ENCODE measurements around the gene SHE.

DNA sequence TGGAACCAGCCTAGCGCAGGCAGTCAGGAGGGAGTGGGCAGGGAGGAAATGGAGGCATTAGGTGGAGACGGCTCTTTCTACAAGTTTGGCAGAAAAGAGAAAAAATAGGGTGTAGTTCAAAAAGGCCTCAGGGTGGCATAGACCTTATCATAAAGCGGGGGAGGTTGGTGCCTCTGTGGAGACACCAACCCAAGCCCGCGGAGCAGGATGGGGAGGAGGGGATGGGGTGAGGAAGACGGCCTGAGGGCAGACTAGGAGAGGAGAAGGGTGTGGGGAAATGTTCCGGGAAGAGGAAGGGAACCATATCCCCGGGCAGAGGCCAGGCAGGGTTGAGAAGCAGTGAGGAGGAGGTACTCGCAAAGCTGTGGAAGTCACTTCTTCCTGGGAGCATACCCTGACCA lies 17.4 kb upstream of the SHE start:
- TF ChIP-seq POLR2A (IDR thresholded peaks at IDR 0.05): no peak
- TF ChIP-seq, protein P1, sequence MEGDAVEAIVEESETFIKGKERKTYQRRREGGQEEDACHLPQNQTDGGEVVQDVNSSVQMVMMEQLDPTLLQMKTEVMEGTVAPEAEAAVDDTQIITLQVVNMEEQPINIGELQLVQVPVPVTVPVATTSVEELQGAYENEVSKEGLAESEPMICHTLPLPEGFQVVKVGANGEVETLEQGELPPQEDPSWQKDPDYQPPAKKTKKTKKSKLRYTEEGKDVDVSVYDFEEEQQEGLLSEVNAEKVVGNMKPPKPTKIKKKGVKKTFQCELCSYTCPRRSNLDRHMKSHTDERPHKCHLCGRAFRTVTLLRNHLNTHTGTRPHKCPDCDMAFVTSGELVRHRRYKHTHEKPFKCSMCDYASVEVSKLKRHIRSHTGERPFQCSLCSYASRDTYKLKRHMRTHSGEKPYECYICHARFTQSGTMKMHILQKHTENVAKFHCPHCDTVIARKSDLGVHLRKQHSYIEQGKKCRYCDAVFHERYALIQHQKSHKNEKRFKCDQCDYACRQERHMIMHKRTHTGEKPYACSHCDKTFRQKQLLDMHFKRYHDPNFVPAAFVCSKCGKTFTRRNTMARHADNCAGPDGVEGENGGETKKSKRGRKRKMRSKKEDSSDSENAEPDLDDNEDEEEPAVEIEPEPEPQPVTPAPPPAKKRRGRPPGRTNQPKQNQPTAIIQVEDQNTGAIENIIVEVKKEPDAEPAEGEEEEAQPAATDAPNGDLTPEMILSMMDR (IDR thresholded peaks at IDR 0.05): no peak
